Measurements from ENCODE around the gene RAB4B.
A peak's percentile ranks its signal among the peaks of the same experiment; 100 is the strongest.
"Not testable (repeated sequence)": the region's sequence is repeated elsewhere in the genome, so short reads cannot be mapped to it uniquely, and the experiment has no call there.

The RAB4B gene

DNA sequence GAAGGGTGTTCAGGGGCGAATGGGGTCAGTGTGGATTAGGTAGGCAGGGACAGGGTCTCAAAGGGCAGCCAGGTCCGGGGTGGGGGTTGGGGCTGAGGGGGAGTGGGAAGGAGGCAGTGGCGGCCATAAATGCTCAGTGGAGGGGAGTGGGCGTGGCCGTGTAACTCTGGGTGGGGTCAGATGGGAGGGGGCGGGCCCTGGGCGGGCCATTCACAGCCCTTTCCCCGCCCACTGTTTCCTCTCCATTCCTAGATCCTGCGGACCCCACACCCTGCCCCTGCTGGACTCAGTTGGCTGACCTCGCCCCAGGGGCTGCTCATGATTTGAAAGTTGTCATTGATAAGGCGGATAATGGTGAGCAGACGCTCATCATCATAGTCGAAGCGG is 48.3 kb downstream of the RAB4B start:
- not testable (repeated sequence) for DNase-seq

- DNase-seq: not testable (repeated sequence)
Observed at GRCh38 chr19:40826699-40827385, 48.8 kb downstream of the RAB4B start.

DNA sequence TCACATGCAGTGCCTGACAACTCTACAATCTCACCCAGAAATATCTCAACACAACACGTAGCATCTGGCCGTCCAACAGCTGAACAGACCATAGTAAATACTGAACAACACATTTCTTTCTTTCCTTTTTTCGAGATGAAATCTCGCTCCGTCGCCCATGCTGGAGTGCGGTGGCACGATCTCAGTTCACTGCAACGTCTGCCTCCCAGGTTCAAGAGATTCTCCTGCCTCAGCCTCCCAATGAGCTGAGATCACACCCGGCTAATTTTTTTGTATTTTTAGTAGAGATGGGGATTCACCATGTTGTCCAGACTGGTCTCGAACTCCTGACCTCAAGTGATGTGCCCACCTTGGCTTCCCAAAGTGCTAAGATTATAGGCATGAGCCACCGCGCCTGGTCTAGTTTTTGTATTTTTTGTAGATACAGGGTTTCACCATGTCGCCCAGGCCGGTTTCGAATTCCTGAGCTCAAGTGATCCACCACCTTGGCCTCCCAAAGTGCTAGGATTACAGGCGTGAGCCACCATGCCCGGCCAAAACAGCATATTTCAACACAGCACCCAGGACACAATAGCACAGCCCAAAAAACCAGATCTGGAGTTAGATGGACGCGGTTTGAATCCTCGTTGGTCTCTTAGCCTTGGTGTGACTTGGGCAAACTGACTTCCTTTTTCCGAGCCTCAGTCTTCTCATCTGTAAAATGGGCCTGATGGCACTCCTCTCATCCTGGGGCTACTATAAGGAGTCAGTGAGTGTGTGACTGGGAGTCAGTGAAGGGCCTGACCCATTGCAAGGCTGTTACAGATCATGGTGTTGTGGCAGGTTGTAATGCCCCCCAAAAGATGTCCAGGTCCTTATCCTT is 49.6 kb downstream of the RAB4B start:
- no peak for DNase-seq

GRCh38 chr19:40829205-40829604 is 51.2 kb downstream of the RAB4B start:
- no peak for DNase-seq

DNA sequence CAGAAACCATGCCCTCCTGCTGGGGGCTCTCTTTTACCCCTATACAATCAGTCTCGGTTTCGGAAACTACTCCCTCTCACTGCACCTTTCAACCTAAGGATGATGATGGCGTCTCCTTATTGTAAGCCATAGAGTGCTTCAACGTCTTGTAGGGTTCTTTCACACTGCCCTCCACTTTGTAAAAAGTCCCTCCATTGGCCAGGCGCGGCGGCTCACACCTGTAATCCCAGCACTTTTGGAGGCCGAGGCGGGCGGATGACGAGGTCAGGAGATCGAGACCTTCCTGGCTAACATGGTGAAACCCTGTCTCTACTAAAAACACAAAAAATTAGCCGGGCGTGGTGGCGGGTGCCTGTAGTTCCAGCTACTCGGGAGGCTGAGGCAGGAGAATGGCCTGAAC is 52.7 kb downstream of the RAB4B start:
- not testable (repeated sequence) for DNase-seq

GRCh38 chr19:40831502-40832430 is 53.7 kb downstream of the RAB4B start:
- DNase-seq: no peak

- DNase-seq: not testable (repeated sequence)
Observed at GRCh38 chr19:40832431-40832790, 54.4 kb downstream of the RAB4B start.

- not testable (repeated sequence) for DNase-seq
Observed at GRCh38 chr19:40833728-40834533, 55.9 kb downstream of the RAB4B start.

DNA sequence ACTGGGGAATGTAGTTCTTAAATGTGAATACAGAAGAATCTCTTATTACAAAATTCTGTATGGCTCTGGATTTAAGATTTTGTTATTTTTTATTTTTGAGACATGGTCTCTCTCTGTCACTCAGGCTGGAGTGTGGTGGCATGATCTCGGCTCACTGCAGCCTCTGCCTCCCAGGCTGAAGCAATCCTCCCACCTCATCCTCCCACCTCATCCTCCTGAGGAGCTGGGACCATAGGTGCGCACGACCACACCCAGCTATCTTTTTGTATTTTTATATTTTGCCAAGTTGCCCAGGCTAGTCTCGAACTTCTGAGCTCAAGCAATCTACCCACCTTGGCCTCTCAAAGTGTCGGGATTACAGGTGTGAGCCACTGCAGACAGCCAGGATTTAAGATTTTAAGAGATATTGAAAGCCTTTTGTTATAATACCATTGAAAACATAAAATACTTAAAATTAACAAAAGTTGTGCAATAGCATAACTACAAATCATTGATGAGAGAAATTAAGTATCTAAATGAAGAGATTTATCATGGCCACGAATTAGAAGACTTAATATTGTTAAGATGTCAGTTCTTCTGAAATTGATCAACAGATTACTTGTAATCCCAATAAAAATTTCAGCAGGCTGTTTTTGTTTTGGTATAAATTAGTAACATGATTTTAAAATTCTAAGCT is 58.8 kb downstream of the RAB4B start:
- no peak for DNase-seq

GRCh38 chr19:40838477-40838876 is 60.4 kb downstream of the RAB4B start:
- not testable (repeated sequence) for DNase-seq

- DNase-seq: not testable (repeated sequence)
Observed at GRCh38 chr19:40842012-40842411, 64.0 kb downstream of the RAB4B start.

DNA sequence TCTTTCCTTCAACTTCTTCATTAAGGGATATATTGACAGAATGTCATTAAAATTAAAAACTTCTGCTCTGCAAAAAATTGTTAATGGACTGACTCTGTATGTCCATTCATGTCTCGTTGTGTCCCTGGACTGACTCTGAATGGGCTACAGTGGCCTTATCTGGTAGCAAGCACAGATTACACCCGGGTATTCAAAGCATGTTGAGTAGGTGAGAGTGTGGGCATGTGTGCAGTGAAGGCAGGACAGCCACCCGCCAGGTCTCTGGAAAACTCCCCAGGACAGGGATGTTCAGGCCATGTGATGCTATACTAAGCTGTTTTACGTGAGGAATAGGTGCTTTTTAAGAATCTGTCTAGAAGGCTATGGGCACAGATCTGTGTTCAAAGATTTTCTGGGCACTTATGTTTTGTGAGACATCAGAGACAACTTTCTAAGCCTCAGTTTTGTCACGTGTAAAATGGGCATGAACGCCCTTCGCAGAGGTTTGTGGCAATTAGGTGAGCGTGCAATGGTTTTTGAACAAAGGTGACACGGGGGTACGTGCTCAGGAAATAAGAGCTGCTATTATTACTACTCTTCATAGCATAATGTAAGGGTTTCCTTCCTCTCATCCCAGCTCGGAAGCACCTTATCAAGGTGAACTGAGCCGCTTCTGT is 65.1 kb downstream of the RAB4B start:
- not testable (repeated sequence) for DNase-seq

DNA sequence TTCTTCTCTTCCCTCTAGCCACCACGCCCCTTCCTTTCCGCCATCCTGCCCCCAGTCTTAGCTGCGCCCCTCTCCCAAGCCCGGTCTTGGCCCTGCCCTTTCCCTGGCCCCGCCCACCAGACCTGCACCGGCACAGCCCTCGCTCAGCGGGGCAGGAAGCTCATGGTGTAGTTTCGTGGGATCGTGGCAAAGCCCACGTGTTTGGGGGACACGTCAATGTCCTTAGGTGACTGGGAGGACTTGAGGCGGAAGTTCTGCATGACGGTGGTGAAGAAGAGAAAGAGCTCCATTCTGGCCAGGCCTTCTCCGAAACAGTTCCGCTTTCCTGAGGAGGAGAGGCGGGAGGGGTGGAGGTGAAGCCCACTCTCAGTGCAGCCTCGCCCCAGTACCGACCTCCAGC is 65.6 kb downstream of the RAB4B start:
- peak; percentile 67 for DNase-seq

Measured in activated naive CD4-positive, alpha-beta T cell treated with anti-CD3 and anti-CD28 coated beads, Interleukin-2, amount 50 U/mL, for 16 hours (primary cell).